HepG2 (cell line): ENCODE data around the gene DIS3L2. TPM values are rescaled to one million over a fixed set of nuclear protein-coding genes. Genes with fewer than 3 reads are reported as not detected.
A peak's percentile ranks its signal among the peaks of the same experiment; 100 is the strongest.

Experiments
- ARNTL ChIP-seq: sonication (generic); formaldehyde crosslinking; IDR thresholded peaks from 2 replicates; pipeline ENCODE4 v1.4.0; 2020; ENCODE audit warnings: mild to moderate bottlenecking, missing genetic modification reagents
- ELF3 ChIP-seq: IDR thresholded peaks from 2 replicates; pipeline ENCODE4 v1.6.1; 2016; ENCODE audit warnings: missing genetic modification reagents, missing compliant biosample characterization
- FLYWCH1 ChIP-seq: sonication (generic); formaldehyde crosslinking; IDR thresholded peaks from 2 replicates; pipeline ENCODE4 v1.8.1; 2023; ENCODE audit warnings: mild to moderate bottlenecking, missing genetic modification reagents
- FOSL1 ChIP-seq: sonication (generic); formaldehyde crosslinking; IDR thresholded peaks from 2 replicates; pipeline ENCODE4 v1.9.0; 2021; ENCODE audit warnings: missing genetic modification reagents, borderline replicate concordance
- GPN1 ChIP-seq: sonication (generic); formaldehyde crosslinking; IDR thresholded peaks from 2 replicates; pipeline ENCODE4 v1.5.1; 2020; ENCODE audit warnings: missing genetic modification reagents, borderline replicate concordance
- HDAC6 ChIP-seq: fragments of 200-600 bp; sonication (generic); IDR thresholded peaks from 2 replicates; pipeline ENCODE4 v1.7.0; 2017; ENCODE audit warnings: mild to moderate bottlenecking, antibody characterized with exemption, low read length, low read depth
- NFAT5 ChIP-seq: sonication (generic); formaldehyde crosslinking; IDR thresholded peaks from 2 replicates; pipeline ENCODE4 v1.4.0; 2020; ENCODE audit warnings: missing genetic modification reagents
- NFKB2 ChIP-seq: sonication (generic); formaldehyde crosslinking; IDR thresholded peaks from 2 replicates; pipeline ENCODE4 v1.4.0; 2020; ENCODE audit warnings: missing genetic modification reagents, borderline replicate concordance
- PAX8 ChIP-seq: sonication (generic); formaldehyde crosslinking; IDR thresholded peaks from 2 replicates; pipeline ENCODE4 v1.8.0; 2022; ENCODE audit warnings: mild to moderate bottlenecking, missing genetic modification reagents, borderline replicate concordance
- PCBP2 ChIP-seq: fragments of 200-400 bp; formaldehyde crosslinking; optimal IDR thresholded peaks from 2 replicates; pipeline ENCODE3; 2018; ENCODE audit warnings: low read length, low read depth; ENCODE audit not compliant: poor library complexity, severe bottlenecking
- PRPF4 ChIP-seq: fragments of 200-400 bp; formaldehyde crosslinking; IDR thresholded peaks from 2 replicates; pipeline ENCODE4 v1.6.1; 2016; ENCODE audit warnings: low read length, low read depth; ENCODE audit not compliant: poor library complexity, severe bottlenecking
- PTBP1 ChIP-seq: fragments of 200-400 bp; formaldehyde crosslinking; IDR thresholded peaks from 2 replicates; pipeline ENCODE4 v1.6.1; 2018; ENCODE audit warnings: low read length, low read depth; ENCODE audit not compliant: poor library complexity, severe bottlenecking
- SETDB1 ChIP-seq: sonication (generic); formaldehyde crosslinking; IDR thresholded peaks from 2 replicates; pipeline ENCODE4 v1.5.1; 2020; ENCODE audit warnings: missing genetic modification reagents, mild to moderate bottlenecking, borderline replicate concordance
- SOX5 ChIP-seq: IDR thresholded peaks from 2 replicates; pipeline ENCODE4 v1.6.1; 2016; ENCODE audit warnings: borderline replicate concordance
- TMF1 ChIP-seq: sonication (generic); formaldehyde crosslinking; IDR thresholded peaks from 2 replicates; pipeline ENCODE4 v1.8.1; 2022; ENCODE audit warnings: low read depth, missing genetic modification reagents
- ZEB1 ChIP-seq: IDR thresholded peaks from 2 replicates; pipeline ENCODE4 v1.6.1; 2012; ENCODE audit warnings: mild to moderate bottlenecking, low read depth, inconsistent platforms; ENCODE audit not compliant: insufficient replicate concordance
- ZKSCAN5 ChIP-seq: sonication (generic); formaldehyde crosslinking; IDR thresholded peaks from 2 replicates; pipeline ENCODE4 v1.5.1; 2020; ENCODE audit warnings: mild to moderate bottlenecking, missing genetic modification reagents
- ZNF501 ChIP-seq: sonication (generic); formaldehyde crosslinking; IDR thresholded peaks from 2 replicates; pipeline ENCODE4 v1.5.1; 2020; ENCODE audit warnings: mild to moderate bottlenecking, moderate library complexity, missing genetic modification reagents
- ZNF883 ChIP-seq: sonication (generic); formaldehyde crosslinking; IDR thresholded peaks from 2 replicates; pipeline ENCODE4 v1.5.1; 2020; ENCODE audit warnings: mild to moderate bottlenecking, missing genetic modification reagents; ENCODE audit errors: not compliant biosample characterization
- polyA plus RNA-seq, 8 experiments: library from polyadenylated mRNA; depleted of rRNA in 3 of 8; stranded (reverse) in 7 of 8; unstranded in 1 of 8; fragments of >200 nt; fragmentation: Illumina TruSeq in 4 of 8; extraction: Trizol in 4 of 8; gene quantifications; 2 replicates each; pipeline versions ENCODE4 v1.2.1 to v1.2.3, GENCODE V29; 2011 to 2016; ENCODE audit warnings: low read depth in 4 of 8, missing spikeins in 1 of 8, mixed read lengths in 1 of 8; ENCODE audit not compliant: insufficient read depth in 1 of 8
- total RNA-seq, 5 experiments: library from RNA; depleted of rRNA; stranded (reverse); fragments of >200 nt; fragmentation: Illumina TruSeq; extraction: Trizol; gene quantifications; 2 replicates each; pipeline ENCODE4 v1.2.3, GENCODE V29; 2016; ENCODE audit warnings: low read depth in 1 of 5

DIS3L2 gene
- total and polyA plus RNA-seq, 2 of the 13 experiments (the other 11 are each of a cell fraction or from before 2014, with no cell fraction given): 7.0 to 23.9 TPM

- TF ChIP-seq PCBP2 (no peak), PRPF4 (no peak), SOX5 (CRISPR knock-in tag) (peak; percentile 34; the same call in 1 of the 2 replicates), PTBP1 (peak; percentile 84), HDAC6 (no peak), GPN1 (no peak; the same call in 1 of the 2 replicates), NFAT5 (peak; percentile 87), FOSL1 (CRISPR knock-in tag) (no peak; the same call in 1 of the 2 replicates), FLYWCH1 (0 out of 2 replicates have a peak, but pooled peaks have one; percentile 65), NFKB2 (CRISPR knock-in tag) (peak; percentile 90), PAX8 (peak; percentile 93), ARNTL (CRISPR knock-in tag) (peak; percentile 60), ZNF501 (CRISPR knock-in tag) (peak; percentile 98), SETDB1 (CRISPR knock-in tag) (peak; percentile 54; the same call in 1 of the 2 replicates), ZKSCAN5 (no peak), ZNF883 (CRISPR knock-in tag) (peak; percentile 95), ZEB1 (no peak), TMF1 (CRISPR knock-in tag) (peak; percentile 89; the same call in 1 of the 2 replicates), ELF3 (peak; percentile 68; the same call in 1 of the 2 replicates)
Measured at GRCh38 chr2:231961349-231962166, at the start of gene DIS3L2 (continued).
